GM12878 (cell line): ENCODE measurements around the gene ZNF341. TPM values are rescaled to one million over a fixed set of nuclear protein-coding genes. Genes with fewer than 3 reads are reported as not detected.

Experiments
- BCLAF1 ChIP-seq: fragments of 450-650 bp; IDR thresholded peaks from 2 replicates; pipeline ENCODE4 v1.6.1; 2017; ENCODE audit warnings: antibody characterized with exemption, mild to moderate bottlenecking, moderate library complexity
- CBX3 ChIP-seq: fragments of 200-600 bp; sonication (generic); IDR thresholded peaks from 2 replicates; pipeline ENCODE4 v1.6.1; 2016; ENCODE audit warnings: low read depth, borderline replicate concordance
- CREB1 ChIP-seq: IDR thresholded peaks from 2 replicates; pipeline ENCODE4 v1.6.1; 2012; ENCODE audit warnings: low read depth, mild to moderate bottlenecking, inconsistent platforms
- DPF2 ChIP-seq: fragments of 450-650 bp; IDR thresholded peaks from 2 replicates; pipeline ENCODE4 v1.6.1; 2017; ENCODE audit warnings: mild to moderate bottlenecking
- ELK1 ChIP-seq: IDR thresholded peaks from 2 replicates; pipeline ENCODE4 v1.6.1; 2012; ENCODE audit warnings: low read depth, low read length, improper control_type of control experiment
- FOXK2 ChIP-seq: fragments of 450-650 bp; IDR thresholded peaks from 2 replicates; pipeline ENCODE4 v1.6.1; 2017; ENCODE audit warnings: mild to moderate bottlenecking, moderate library complexity
- HDGF ChIP-seq: fragments of 450-650 bp; IDR thresholded peaks from 2 replicates; pipeline ENCODE4 v1.6.1; 2016; ENCODE audit warnings: antibody characterized with exemption
- IKZF2 ChIP-seq, 2 experiments: fragments of 450-650 bp; IDR thresholded peaks; 2 replicates each; pipeline ENCODE4 v1.6.1; 2017; ENCODE audit warnings: mild to moderate bottlenecking in 2 of 2, moderate library complexity in 2 of 2
- JUNB ChIP-seq: IDR thresholded peaks from 2 replicates; pipeline ENCODE4 v1.6.1; 2016; ENCODE audit warnings: antibody characterized with exemption, mild to moderate bottlenecking
- KLF5 ChIP-seq: fragments of 450-650 bp; IDR thresholded peaks from 2 replicates; pipeline ENCODE4 v1.6.1; 2014; ENCODE audit warnings: mild to moderate bottlenecking; ENCODE audit not compliant: partially characterized antibody
- MLLT1 ChIP-seq: fragments of 450-650 bp; IDR thresholded peaks from 2 replicates; pipeline ENCODE4 v1.6.1; 2016; ENCODE audit warnings: mild to moderate bottlenecking
- MYC ChIP-seq: IDR thresholded peaks from 2 replicates; pipeline ENCODE4 v1.6.1; 2011; ENCODE audit warnings: mild to moderate bottlenecking, low read length, moderate library complexity, inconsistent platforms; ENCODE audit not compliant: insufficient read depth, insufficient replicate concordance, insufficient read length, severe bottlenecking
- RCOR1 ChIP-seq: conservative IDR thresholded peaks from 2 replicates; pipeline ENCODE4 v1.6.1; 2012; ENCODE audit warnings: low read depth, low read length, improper control_type of control experiment
- RELB ChIP-seq: fragments of 450-650 bp; IDR thresholded peaks from 2 replicates; pipeline ENCODE4 v1.6.1; 2017; ENCODE audit warnings: low read depth, mild to moderate bottlenecking, moderate library complexity
- REST ChIP-seq: IDR thresholded peaks from 2 replicates; pipeline ENCODE4 v1.6.1; 2012; ENCODE audit warnings: mild to moderate bottlenecking, low read depth, low read length
- SMAD5 ChIP-seq: IDR thresholded peaks from 2 replicates; pipeline ENCODE4 v1.6.1; 2016; ENCODE audit warnings: antibody characterized with exemption, low read depth
- SREBF1 ChIP-seq: IDR thresholded peaks from 2 replicates; pipeline ENCODE4 v1.6.1; 2012; ENCODE audit warnings: mild to moderate bottlenecking, low read length
- SRF ChIP-seq, 2 experiments: IDR thresholded peaks; 2 replicates each; pipeline ENCODE4 v1.6.1; 2011; ENCODE audit warnings: low read depth in 2 of 2, low read length in 2 of 2, mild to moderate bottlenecking in 1 of 2, moderate library complexity in 1 of 2
- TBL1XR1 ChIP-seq: IDR thresholded peaks from 2 replicates; pipeline ENCODE4 v1.6.1; 2012; ENCODE audit warnings: low read depth, low read length, improper control_type of control experiment
- ZZZ3 ChIP-seq: IDR thresholded peaks from 2 replicates; pipeline ENCODE4 v1.6.1; 2011; ENCODE audit warnings: low read depth; ENCODE audit not compliant: control insufficient read depth, insufficient read length
- polyA plus RNA-seq, 11 experiments: library from polyadenylated mRNA; depleted of rRNA in 4 of 11; unstranded in 6 of 11; stranded (reverse) in 5 of 11; fragments of >200 nt; fragmentation: Nextera tagmentation in 4 of 11; fragmentation: Illumina TruSeq in 1 of 11; extraction: Ambion mirVana in 4 of 11; extraction: Trizol in 1 of 11; gene quantifications; 1 replicate in 1 of 11; 2 replicates in 10 of 11; pipeline versions ENCODE4 v1.2.1 to v1.2.3, GENCODE V29; 2011 to 2016; ENCODE audit warnings: inconsistent platforms in 2 of 11, missing spikeins in 2 of 11, low read depth in 1 of 11
- total RNA-seq, 4 experiments: library from RNA; depleted of rRNA in 3 of 4; stranded (reverse); fragments of >200 nt in 3 of 4; fragmentation: Illumina TruSeq in 1 of 4; extraction: Trizol in 1 of 4; gene quantifications; 2 replicates each; pipeline versions ENCODE4 v1.2.1 to v1.2.3, GENCODE V29; 2013 to 2021

Gene ZNF341
- total and polyA plus RNA-seq, 10 of the 15 experiments (the other 5 are each of a cell fraction or from before 2014, with no cell fraction given), result 0.18 to 5.0 (median 2.6) TPM

- TF ChIP-seq BCLAF1 (no peak), CBX3 (no peak), REST (no peak), FOXK2 (no peak), JUNB (no peak), RCOR1 (no peak), ELK1 (no peak), SREBF1 (no peak), MYC (no peak), RELB (no peak), DPF2 (no peak), SMAD5 (no peak), HDGF (peak; percentile 77), TBL1XR1 (no peak), CREB1 (0 out of 2 replicates have a peak, but pooled peaks have one; percentile 12), SRF (IDR thresholded peaks at IDR 0.05; ENCODE audit: low read depth in 2 of 2, low read length in 2 of 2) (no peak), IKZF2 (IDR thresholded peaks at IDR 0.05) (no peak), KLF5 (no peak), MLLT1 (no peak), ZZZ3 (no peak)
These were observed 46.3 kb upstream of the ZNF341 start (continued) for GRCh38 chr20:33685328-33686099.
